Measurements from ENCODE around the gene BICDL1. TPM values are rescaled to one million over a fixed set of nuclear protein-coding genes. Genes with fewer than 3 reads are reported as not detected.

The BICDL1 gene
- total RNA-seq, 2 experiments from 2014 or later = 128 to 133 TPM

DNA sequence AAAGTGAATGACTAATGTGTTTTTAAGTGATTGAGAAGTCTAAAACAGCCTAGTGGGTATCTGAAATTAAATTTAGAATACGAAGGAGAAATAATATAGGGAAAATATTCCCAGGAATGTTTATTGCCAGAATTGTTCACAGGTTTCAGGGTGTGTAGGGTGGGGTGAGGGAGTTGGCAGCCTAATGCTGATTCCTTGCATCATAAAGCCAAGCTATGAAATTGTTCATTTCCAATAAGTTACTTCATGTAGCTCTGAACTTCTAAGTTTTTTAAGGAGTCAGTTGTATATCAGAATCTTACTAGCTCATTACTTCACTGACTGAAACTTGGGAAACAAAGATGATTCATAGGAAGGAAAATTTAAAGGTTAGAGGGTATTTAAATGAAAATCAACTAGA lies 71.2 kb downstream of the BICDL1 start:
- H3K27ac Mint-ChIP-seq = no peak overlapping the region
- no peak overlapping the region for H3K4me3 Mint-ChIP-seq
- H3K36me3 Mint-ChIP-seq (ENCODE audit: low read depth) = peaks cover 35% of the 10 kb centered on the region
- no peaks in the 10 kb centered on the region for H3K9me3 Mint-ChIP-seq
- intact Hi-C loops (cut with micrococcal nuclease) = no loop called here
- H3K4me1 Mint-ChIP-seq (ENCODE audit: low read depth) = peaks cover 21% of the 10 kb centered on the region
- no peaks in the 10 kb centered on the region for H3K27me3 Mint-ChIP-seq (ENCODE audit: low read depth)
- CTCF ChIA-PET = interaction anchor here (0.6 to 0.9 kb wide), 2 partner anchors 13 to 1704 kb away, joined by 3 to 5 read pairs; no protein-coding TSS in a partner anchor
- DNase-seq = no peak

DNA sequence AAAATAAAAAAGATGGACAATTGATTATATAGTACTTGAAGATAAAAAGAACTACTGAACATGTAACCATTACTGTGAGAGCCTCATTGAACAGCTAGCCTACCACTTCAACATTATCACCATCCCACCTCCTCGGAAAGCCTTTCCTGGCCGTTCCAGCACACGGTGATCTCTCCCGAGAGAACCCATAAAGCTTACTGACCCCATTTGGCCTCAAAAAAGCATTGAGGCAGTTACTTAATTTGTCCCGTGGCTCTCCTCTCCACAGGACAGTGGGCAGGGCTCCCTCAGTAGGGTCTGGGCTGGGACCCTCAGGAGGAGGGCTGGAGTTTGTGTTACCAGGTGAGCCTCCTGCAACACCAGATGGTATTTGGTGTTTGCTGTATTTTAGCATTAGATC lies 71.7 kb downstream of the BICDL1 start:
- Mint-ChIP-seq H3K27ac (no peak overlapping the region), H3K9me3 (no peaks in the 10 kb centered on the region), H3K4me3 (no peak overlapping the region), H3K27me3 (ENCODE audit: low read depth) (no peaks in the 10 kb centered on the region), H3K36me3 (ENCODE audit: low read depth) (peaks cover 36% of the 10 kb centered on the region), H3K4me1 (ENCODE audit: low read depth) (peaks cover 21% of the 10 kb centered on the region)
- DNase-seq = no peak
- CTCF ChIA-PET = interaction anchor here (0.6 to 0.9 kb wide), 2 partner anchors 14 to 1704 kb away, joined by 3 to 5 read pairs; no protein-coding TSS in a partner anchor
- intact Hi-C loops (cut with micrococcal nuclease) = no loop called here

DNA sequence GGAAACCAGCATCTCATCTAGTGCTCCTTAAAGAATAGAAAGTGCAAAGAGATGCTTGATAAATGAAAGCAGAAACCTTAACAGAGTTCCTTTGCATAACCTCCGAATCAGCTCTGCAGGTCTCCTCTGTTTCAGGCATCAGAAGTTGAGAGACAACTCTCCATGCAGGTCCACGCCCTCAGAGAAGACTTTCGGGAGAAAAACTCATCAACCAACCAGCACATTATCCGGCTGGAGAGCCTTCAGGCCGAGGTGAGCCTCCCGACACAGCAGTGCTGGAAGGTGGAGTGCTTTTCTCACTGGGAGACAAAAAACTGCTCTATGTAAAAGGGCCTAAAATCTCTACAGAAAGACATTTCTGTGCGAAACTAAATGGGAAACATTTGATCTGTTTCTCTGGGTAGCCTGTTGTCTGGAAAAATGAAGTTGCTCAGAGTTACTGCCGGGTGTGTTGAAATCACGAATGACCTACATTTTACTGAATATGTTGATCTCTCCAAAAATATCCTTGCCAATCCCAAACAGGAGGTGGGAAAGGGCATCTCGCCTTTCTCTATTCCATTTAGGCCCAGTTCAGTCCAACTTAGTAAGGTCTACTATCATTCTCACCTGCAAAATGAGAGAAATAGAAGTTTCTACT lies 72.7 kb downstream of the BICDL1 start:
- Mint-ChIP-seq H3K27ac (no peak overlapping the region), H3K36me3 (ENCODE audit: low read depth) (peaks cover 42% of the 10 kb centered on the region), H3K4me1 (ENCODE audit: low read depth) (peaks cover 21% of the 10 kb centered on the region), H3K4me3 (no peak overlapping the region), H3K9me3 (no peaks in the 10 kb centered on the region), H3K27me3 (ENCODE audit: low read depth) (no peaks in the 10 kb centered on the region)
- intact Hi-C loops (cut with micrococcal nuclease) = no loop called here
- CTCF ChIA-PET = no interaction called here
- DNase-seq = no peak

- Mint-ChIP-seq H3K27ac (no peak overlapping the region), H3K9me3 (no peaks in the 10 kb centered on the region), H3K4me1 (ENCODE audit: low read depth) (peaks cover 19% of the 10 kb centered on the region), H3K36me3 (ENCODE audit: low read depth) (peaks cover 45% of the 10 kb centered on the region), H3K27me3 (ENCODE audit: low read depth) (no peaks in the 10 kb centered on the region), H3K4me3 (no peak overlapping the region)
- intact Hi-C loops (cut with micrococcal nuclease) = no loop called here
- no peak for DNase-seq
- CTCF ChIA-PET = no interaction called here
Measured at GRCh38 chr12:120062976-120063579, 74.0 kb downstream of the BICDL1 start.

- Mint-ChIP-seq H3K27ac (peak overlapping the region; percentile 33), H3K36me3 (ENCODE audit: low read depth) (peaks cover 44% of the 10 kb centered on the region), H3K9me3 (no peaks in the 10 kb centered on the region), H3K4me3 (no peak overlapping the region), H3K27me3 (ENCODE audit: low read depth) (no peaks in the 10 kb centered on the region), H3K4me1 (ENCODE audit: low read depth) (peaks cover 19% of the 10 kb centered on the region)
- DNase-seq = no peak
- CTCF ChIA-PET = interaction anchor here (1.0 kb wide), 1 partner anchor 48 kb away, joined by 4 read pairs; no protein-coding TSS in a partner anchor
- intact Hi-C loops (cut with micrococcal nuclease) = no loop called here
Measured at GRCh38 chr12:120064054-120064940, 75.3 kb downstream of the BICDL1 start.

DNA sequence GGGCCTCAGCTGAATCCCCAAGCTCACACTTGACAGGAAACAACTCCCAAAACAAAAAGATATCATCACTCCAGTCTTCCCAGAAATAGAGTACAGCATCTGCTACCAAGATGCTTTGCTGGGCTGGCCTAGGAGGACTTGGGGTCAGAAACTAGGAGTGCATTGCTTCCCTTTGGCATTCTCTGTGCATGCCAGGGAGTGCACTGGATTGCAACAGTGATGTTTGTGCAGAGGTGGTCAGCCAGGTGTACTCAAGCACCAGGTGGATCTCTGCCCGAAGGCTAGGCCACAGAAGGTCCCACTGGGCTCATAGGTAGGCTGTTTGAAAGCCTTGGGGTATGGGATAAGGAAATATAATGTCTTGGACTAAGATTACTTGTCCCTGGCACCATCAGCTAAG lies 76.4 kb downstream of the BICDL1 start:
- Mint-ChIP-seq H3K4me1 (ENCODE audit: low read depth) (peaks cover 12% of the 10 kb centered on the region), H3K27ac (no peak overlapping the region), H3K36me3 (ENCODE audit: low read depth) (peaks cover 44% of the 10 kb centered on the region), H3K4me3 (no peak overlapping the region), H3K9me3 (no peaks in the 10 kb centered on the region), H3K27me3 (ENCODE audit: low read depth) (no peaks in the 10 kb centered on the region)
- intact Hi-C loops (cut with micrococcal nuclease) = no loop called here
- no peak for DNase-seq
- CTCF ChIA-PET = interaction anchor here (0.6 to 1.0 kb wide), 2 partner anchors 14 to 49 kb away, joined by 3 to 4 read pairs; no protein-coding TSS in a partner anchor

DNA sequence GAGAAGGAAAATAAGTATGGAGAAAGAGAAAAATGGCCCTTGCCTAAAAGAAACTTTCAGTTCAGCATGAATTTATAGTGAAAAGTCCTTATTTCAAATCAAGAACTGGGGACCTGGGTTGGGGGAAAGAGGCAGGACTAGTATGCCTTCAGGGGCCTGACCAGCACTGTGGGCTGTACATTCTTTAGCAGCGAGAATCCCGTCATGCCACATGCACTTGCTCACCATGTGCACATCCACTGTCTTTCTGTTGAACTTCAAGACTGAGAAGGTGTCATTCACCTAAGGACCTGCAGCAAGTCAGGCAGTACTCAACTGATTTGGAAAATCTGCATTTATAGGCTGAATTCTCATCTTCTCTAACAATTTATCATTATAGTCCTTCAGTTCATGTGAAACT lies 77.3 kb downstream of the BICDL1 start:
- Mint-ChIP-seq H3K9me3 (no peaks in the 10 kb centered on the region), H3K36me3 (ENCODE audit: low read depth) (peaks cover 42% of the 10 kb centered on the region), H3K4me1 (ENCODE audit: low read depth) (peaks cover 9% of the 10 kb centered on the region), H3K27ac (no peak overlapping the region), H3K27me3 (ENCODE audit: low read depth) (no peaks in the 10 kb centered on the region), H3K4me3 (no peak overlapping the region)
- DNase-seq = no peak
- CTCF ChIA-PET = no interaction called here
- intact Hi-C loops (cut with micrococcal nuclease) = no loop called here

GRCh38 chr12:120067084-120067869 lies 78.2 kb downstream of the BICDL1 start:
- no peaks in the 10 kb centered on the region for H3K9me3 Mint-ChIP-seq
- peaks cover 4% of the 10 kb centered on the region for H3K4me1 Mint-ChIP-seq (ENCODE audit: low read depth)
- H3K36me3 Mint-ChIP-seq (ENCODE audit: low read depth) = peaks cover 41% of the 10 kb centered on the region
- intact Hi-C loops (cut with micrococcal nuclease) = no loop called here
- H3K27me3 Mint-ChIP-seq (ENCODE audit: low read depth) = no peaks in the 10 kb centered on the region
- no peak overlapping the region for H3K4me3 Mint-ChIP-seq
- CTCF ChIA-PET = no interaction called here
- H3K27ac Mint-ChIP-seq = no peak overlapping the region
- no peak for DNase-seq

- Mint-ChIP-seq H3K27me3 (ENCODE audit: low read depth) (no peaks in the 10 kb centered on the region), H3K4me1 (ENCODE audit: low read depth) (peaks cover 3% of the 10 kb centered on the region), H3K36me3 (ENCODE audit: low read depth) (peaks cover 42% of the 10 kb centered on the region), H3K27ac (no peak overlapping the region), H3K4me3 (no peak overlapping the region), H3K9me3 (no peaks in the 10 kb centered on the region)
- intact Hi-C loops (cut with micrococcal nuclease) = no loop called here
- CTCF ChIA-PET = no interaction called here
- no peak for DNase-seq
Measured at GRCh38 chr12:120067901-120068300, 78.9 kb downstream of the BICDL1 start.

- Mint-ChIP-seq H3K9me3 (peaks cover 1% of the 10 kb centered on the region), H3K4me1 (ENCODE audit: low read depth) (peaks cover 14% of the 10 kb centered on the region), H3K36me3 (ENCODE audit: low read depth) (peaks cover 48% of the 10 kb centered on the region), H3K27me3 (ENCODE audit: low read depth) (no peaks in the 10 kb centered on the region), H3K27ac (no peak overlapping the region), H3K4me3 (no peak overlapping the region)
- no peak for DNase-seq
- intact Hi-C loops (cut with micrococcal nuclease) = no loop called here
- CTCF ChIA-PET = no interaction called here
Measured at GRCh38 chr12:120069278-120069677, 80.2 kb downstream of the BICDL1 start.

DNA sequence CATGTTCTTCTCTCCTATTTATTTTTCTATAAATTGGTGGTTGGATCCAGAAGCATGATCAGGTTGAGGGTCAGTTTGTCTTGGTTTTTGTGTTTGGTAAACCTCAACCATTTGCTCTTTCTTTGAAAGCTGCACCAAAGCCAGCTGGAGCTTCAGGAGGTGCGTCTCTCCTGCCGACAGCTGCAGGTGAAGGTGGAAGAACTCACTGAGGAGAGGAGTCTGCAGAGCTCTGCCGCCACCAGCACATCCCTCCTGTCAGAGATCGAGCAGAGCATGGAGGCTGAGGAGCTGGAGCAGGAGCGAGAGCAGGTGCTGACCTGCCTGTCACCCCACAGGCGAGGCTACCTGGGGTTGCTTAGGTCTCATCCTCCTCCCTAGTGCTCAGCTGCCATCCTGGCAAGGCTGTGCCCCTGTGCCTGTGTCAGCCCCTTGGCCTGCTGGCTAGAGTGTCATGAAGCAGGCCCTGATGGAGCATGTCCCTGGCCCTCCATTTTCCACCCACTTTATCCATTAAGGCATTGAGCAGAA lies 82.5 kb downstream of the BICDL1 start:
- Mint-ChIP-seq H3K27me3 (ENCODE audit: low read depth) (no peaks in the 10 kb centered on the region), H3K27ac (peak overlapping the region; percentile 30), H3K36me3 (ENCODE audit: low read depth) (peaks cover 49% of the 10 kb centered on the region), H3K4me3 (no peak overlapping the region), H3K4me1 (ENCODE audit: low read depth) (peaks cover 23% of the 10 kb centered on the region), H3K9me3 (peaks cover 1% of the 10 kb centered on the region)
- no peak for DNase-seq
- intact Hi-C loops (cut with micrococcal nuclease) = no loop called here
- CTCF ChIA-PET = interaction anchor here (0.6 to 1.5 kb wide), 3 partner anchors 9 to 38 kb away, joined by 3 to 4 read pairs (median 3); no protein-coding TSS in a partner anchor

Data from activated naive CD4-positive, alpha-beta T cell treated with anti-CD3 and anti-CD28 coated beads for 36 hours (primary cell).